Activated naive CD8-positive, alpha-beta T cell (primary cell): Measurements from ENCODE around the gene ZCCHC17.

Source experiments
- H3K27ac Mint-ChIP-seq: one replicate; pipeline ENCODE4 v1.8.0; 2021; ENCODE audit warnings: mixed read lengths
- H3K27me3 Mint-ChIP-seq: one replicate; pipeline ENCODE4 v1.8.0; 2021; ENCODE audit warnings: mixed read lengths
- H3K36me3 Mint-ChIP-seq: one replicate; pipeline ENCODE4 v1.8.0; 2021; ENCODE audit warnings: mixed read lengths
- H3K4me1 Mint-ChIP-seq: one replicate; pipeline ENCODE4 v1.8.0; 2021; ENCODE audit warnings: low read depth, mixed read lengths
- H3K4me3 Mint-ChIP-seq: one replicate; pipeline ENCODE4 v1.8.0; 2021; ENCODE audit warnings: mild to moderate bottlenecking, mixed read lengths
- H3K9me3 Mint-ChIP-seq: one replicate; pipeline ENCODE4 v1.8.0; 2021; ENCODE audit warnings: low read depth, mixed read lengths

Gene ZCCHC17

DNA sequence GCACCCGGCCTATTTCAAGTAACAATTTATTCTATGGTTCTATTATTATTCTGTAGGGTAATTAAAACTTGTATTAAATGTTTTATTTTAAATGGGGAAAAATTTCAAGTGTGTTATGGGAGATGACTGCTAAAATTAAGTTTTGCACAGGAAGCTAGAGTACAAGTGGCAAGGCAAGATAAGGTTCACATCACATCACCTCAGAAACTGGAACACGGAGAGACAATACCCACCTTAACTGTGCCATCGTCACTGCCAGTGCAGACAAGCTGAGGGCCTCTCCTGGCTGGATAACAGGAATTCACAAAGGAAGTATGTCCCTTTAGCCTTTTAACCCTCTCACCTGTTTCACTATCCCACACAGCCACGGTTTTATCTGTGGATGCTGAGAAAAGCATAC lies 7.8 kb upstream of the ZCCHC17 start:
- H3K36me3 Mint-ChIP-seq: peaks cover 11% of the 10 kb centered on the region
- no peak overlapping the region for H3K4me3 Mint-ChIP-seq
- no peaks in the 10 kb centered on the region for H3K27me3 Mint-ChIP-seq
- no peak overlapping the region for H3K27ac Mint-ChIP-seq
- no peaks in the 10 kb centered on the region for H3K9me3 Mint-ChIP-seq
- peaks cover 9% of the 10 kb centered on the region for H3K4me1 Mint-ChIP-seq

- Mint-ChIP-seq H3K27me3 (no peaks in the 10 kb centered on the region), H3K4me3 (no peak overlapping the region), H3K27ac (no peak overlapping the region), H3K4me1 (peaks cover 40% of the 10 kb centered on the region), H3K36me3 (peaks cover 17% of the 10 kb centered on the region), H3K9me3 (no peaks in the 10 kb centered on the region)
Measured at GRCh38 chr1:31295874-31296485, 852 bp upstream of the ZCCHC17 start.

DNA sequence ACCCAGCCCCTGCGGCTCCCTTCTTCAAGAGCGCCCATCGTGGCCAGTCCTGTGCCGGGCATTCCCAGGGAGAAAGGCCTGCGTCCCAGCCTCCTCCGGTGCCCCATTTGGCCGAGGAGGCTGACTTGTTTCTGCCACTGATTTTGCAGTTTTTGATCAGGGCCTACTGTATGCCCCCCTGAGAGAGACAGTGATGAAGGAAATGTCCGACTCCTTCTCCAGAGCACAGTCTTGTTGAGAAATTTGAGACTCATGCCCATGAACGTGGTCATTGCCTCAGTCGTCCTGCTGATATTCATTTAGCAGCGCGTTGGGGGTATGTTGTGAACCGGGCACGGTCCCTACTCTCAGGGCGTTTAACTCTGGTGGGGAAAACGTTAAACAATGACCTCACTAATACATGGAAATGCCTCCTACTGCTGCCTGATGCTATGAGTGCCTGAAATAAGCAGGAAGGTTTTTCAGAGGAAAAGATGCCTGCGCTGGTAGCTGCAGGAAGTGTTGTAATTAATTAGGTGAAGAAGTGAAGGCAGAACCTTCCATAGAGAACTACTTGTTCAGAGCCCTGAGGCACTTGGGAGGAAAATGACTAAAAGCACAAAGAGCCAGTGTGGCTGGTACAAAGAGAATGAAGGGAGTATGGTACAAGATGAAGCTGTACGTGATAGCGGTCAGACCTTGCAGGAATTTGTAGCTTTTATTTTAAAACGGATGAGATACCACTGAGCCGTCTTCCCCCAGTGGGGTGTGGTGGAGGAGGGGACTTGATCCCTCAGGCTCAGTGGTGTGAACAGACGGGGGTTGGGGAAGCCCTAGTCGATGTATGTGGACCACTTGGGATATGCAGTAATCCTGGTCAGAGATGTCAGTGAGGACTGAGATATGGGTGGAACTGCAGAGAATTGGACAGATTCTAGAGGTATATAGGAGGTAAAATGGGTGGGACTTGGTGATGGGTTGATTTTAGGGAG lies 730 bp downstream of the ZCCHC17 start:
- Mint-ChIP-seq H3K27ac (no peak overlapping the region), H3K4me1 (peaks cover 46% of the 10 kb centered on the region), H3K4me3 (no peak overlapping the region), H3K9me3 (no peaks in the 10 kb centered on the region), H3K27me3 (no peaks in the 10 kb centered on the region), H3K36me3 (peaks cover 14% of the 10 kb centered on the region)

GRCh38 chr1:31299365-31299764 lies 2.5 kb downstream of the ZCCHC17 start:
- Mint-ChIP-seq H3K4me3 (peak overlapping the region; percentile 14), H3K9me3 (no peaks in the 10 kb centered on the region), H3K4me1 (peaks cover 46% of the 10 kb centered on the region), H3K27me3 (no peaks in the 10 kb centered on the region), H3K27ac (no peak overlapping the region), H3K36me3 (peaks cover 9% of the 10 kb centered on the region)

- Mint-ChIP-seq H3K36me3 (peaks cover 5% of the 10 kb centered on the region), H3K9me3 (no peaks in the 10 kb centered on the region), H3K4me3 (no peak overlapping the region), H3K4me1 (peaks cover 42% of the 10 kb centered on the region), H3K27ac (no peak overlapping the region), H3K27me3 (no peaks in the 10 kb centered on the region)
Measured at GRCh38 chr1:31300193-31300592, 3.4 kb downstream of the ZCCHC17 start.

GRCh38 chr1:31302709-31303441 lies 6.0 kb downstream of the ZCCHC17 start:
- no peaks in the 10 kb centered on the region for H3K27me3 Mint-ChIP-seq
- H3K4me1 Mint-ChIP-seq: peaks cover 40% of the 10 kb centered on the region
- no peaks in the 10 kb centered on the region for H3K9me3 Mint-ChIP-seq
- H3K27ac Mint-ChIP-seq: no peak overlapping the region
- no peak overlapping the region for H3K4me3 Mint-ChIP-seq
- H3K36me3 Mint-ChIP-seq: peaks cover 3% of the 10 kb centered on the region

- Mint-ChIP-seq H3K4me3 (no peak overlapping the region), H3K36me3 (peaks cover 8% of the 10 kb centered on the region), H3K9me3 (no peaks in the 10 kb centered on the region), H3K4me1 (peaks cover 25% of the 10 kb centered on the region), H3K27ac (no peak overlapping the region), H3K27me3 (no peaks in the 10 kb centered on the region)
Measured at GRCh38 chr1:31306278-31306677, 9.4 kb downstream of the ZCCHC17 start.

DNA sequence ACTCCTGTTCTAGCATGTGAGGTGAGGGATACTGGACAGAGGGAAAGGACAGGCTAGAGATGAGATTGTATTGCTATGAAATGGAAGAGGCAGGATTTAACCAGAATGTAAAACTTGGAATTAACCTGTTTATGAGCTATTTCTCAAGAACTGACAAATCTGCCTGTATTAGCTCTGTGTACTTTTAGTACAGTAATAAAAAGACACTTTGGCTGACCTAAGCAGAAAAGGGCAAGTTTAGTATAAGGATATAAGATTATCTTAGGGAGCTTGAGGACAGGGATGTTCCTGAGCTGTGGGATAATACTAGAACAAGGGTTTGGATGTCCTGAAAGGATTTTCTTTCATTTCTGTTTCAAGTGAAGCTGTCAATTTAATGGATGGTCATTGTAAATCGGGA lies 11.2 kb downstream of the ZCCHC17 start:
- H3K4me1 Mint-ChIP-seq: peaks cover 17% of the 10 kb centered on the region
- no peaks in the 10 kb centered on the region for H3K27me3 Mint-ChIP-seq
- peaks cover 15% of the 10 kb centered on the region for H3K36me3 Mint-ChIP-seq
- no peak overlapping the region for H3K27ac Mint-ChIP-seq
- H3K9me3 Mint-ChIP-seq: no peaks in the 10 kb centered on the region
- H3K4me3 Mint-ChIP-seq: no peak overlapping the region

GRCh38 chr1:31310198-31310597 lies 13.4 kb downstream of the ZCCHC17 start:
- Mint-ChIP-seq H3K4me1 (peaks cover 9% of the 10 kb centered on the region), H3K4me3 (no peak overlapping the region), H3K9me3 (no peaks in the 10 kb centered on the region), H3K36me3 (peaks cover 20% of the 10 kb centered on the region), H3K27me3 (no peaks in the 10 kb centered on the region), H3K27ac (no peak overlapping the region)

DNA sequence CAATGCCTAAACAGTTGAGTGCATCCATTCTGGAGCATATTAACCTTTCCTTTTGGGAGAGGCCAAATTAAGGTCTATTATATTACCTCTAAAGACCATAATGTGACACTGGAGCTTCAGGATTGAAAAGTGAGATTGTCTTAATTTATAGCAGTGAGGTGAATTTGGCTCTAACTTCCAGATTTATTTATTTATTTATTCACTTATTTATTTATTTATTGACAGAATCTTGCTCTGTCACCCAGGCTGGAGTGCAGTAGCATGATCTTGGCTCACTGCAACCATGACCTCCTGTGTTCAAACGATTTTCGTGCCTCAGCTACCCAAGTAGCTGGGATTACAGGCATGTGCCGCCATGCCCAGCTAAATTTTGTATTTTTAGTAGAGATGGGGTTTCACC lies 19.1 kb downstream of the ZCCHC17 start:
- no peaks in the 10 kb centered on the region for H3K4me1 Mint-ChIP-seq
- H3K9me3 Mint-ChIP-seq: no peaks in the 10 kb centered on the region
- peaks cover 26% of the 10 kb centered on the region for H3K36me3 Mint-ChIP-seq
- H3K27ac Mint-ChIP-seq: no peak overlapping the region
- H3K27me3 Mint-ChIP-seq: no peaks in the 10 kb centered on the region
- no peak overlapping the region for H3K4me3 Mint-ChIP-seq

DNA sequence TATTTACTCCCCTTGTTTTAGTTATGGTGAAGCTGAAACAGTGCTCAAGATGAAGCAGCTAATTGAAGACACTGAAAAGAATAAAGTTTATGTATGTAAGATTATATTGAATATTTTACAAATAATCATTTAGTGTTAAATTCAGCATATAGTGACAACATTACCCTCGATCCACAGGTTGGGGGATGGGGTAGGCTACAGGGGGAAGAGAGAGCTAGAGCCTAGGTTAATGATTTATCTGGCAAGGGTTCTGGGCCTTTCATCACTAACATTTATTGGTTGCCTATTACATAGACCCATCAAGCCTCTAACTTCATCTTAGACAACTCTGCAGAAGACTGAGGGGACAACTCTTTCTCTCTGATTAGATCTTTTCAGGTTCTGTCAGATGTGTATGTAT lies 21.3 kb downstream of the ZCCHC17 start:
- H3K9me3 Mint-ChIP-seq: no peaks in the 10 kb centered on the region
- no peak overlapping the region for H3K4me3 Mint-ChIP-seq
- H3K27me3 Mint-ChIP-seq: no peaks in the 10 kb centered on the region
- H3K4me1 Mint-ChIP-seq: no peaks in the 10 kb centered on the region
- no peak overlapping the region for H3K27ac Mint-ChIP-seq
- H3K36me3 Mint-ChIP-seq: peaks cover 26% of the 10 kb centered on the region

DNA sequence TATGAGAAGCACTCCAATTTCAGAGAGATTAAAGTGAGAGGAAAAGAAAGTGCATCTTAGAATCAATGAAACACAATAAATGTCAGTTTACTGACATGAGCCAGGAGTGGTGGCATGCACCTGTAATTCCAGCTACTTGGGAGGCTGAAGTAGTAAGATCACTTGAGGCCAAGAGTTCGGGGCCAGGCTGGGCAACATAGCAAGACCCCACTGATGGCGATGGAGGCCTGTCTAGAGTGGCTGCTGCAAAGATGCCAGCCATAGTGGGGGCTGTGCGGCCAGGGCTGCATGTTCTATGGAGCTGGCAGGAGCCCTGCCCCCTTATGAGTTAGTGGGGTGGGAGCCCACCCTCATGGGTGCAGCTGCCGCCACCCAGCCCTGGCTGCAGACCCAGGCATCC lies 27.3 kb downstream of the ZCCHC17 start:
- H3K4me3 Mint-ChIP-seq: no peak overlapping the region
- H3K4me1 Mint-ChIP-seq: no peaks in the 10 kb centered on the region

GRCh38 chr1:31324992-31325391 lies 28.2 kb downstream of the ZCCHC17 start:
- Mint-ChIP-seq H3K9me3 (no peaks in the 10 kb centered on the region), H3K27me3 (no peaks in the 10 kb centered on the region), H3K36me3 (peaks cover 17% of the 10 kb centered on the region), H3K4me3 (no peak overlapping the region), H3K4me1 (no peaks in the 10 kb centered on the region), H3K27ac (no peak overlapping the region)

More for the DNA sequence above, 27.3 kb downstream of the ZCCHC17 start:
- Mint-ChIP-seq H3K27me3 (no peaks in the 10 kb centered on the region), H3K27ac (no peak overlapping the region), H3K9me3 (no peaks in the 10 kb centered on the region), H3K36me3 (peaks cover 18% of the 10 kb centered on the region)

- no peaks in the 10 kb centered on the region for H3K27me3 Mint-ChIP-seq
- H3K4me1 Mint-ChIP-seq: no peaks in the 10 kb centered on the region
- H3K36me3 Mint-ChIP-seq: peaks cover 10% of the 10 kb centered on the region
- H3K27ac Mint-ChIP-seq: no peak overlapping the region
- no peak overlapping the region for H3K4me3 Mint-ChIP-seq
- H3K9me3 Mint-ChIP-seq: no peaks in the 10 kb centered on the region
Measured at GRCh38 chr1:31326461-31326860, 29.6 kb downstream of the ZCCHC17 start.

- no peaks in the 10 kb centered on the region for H3K27me3 Mint-ChIP-seq
- no peaks in the 10 kb centered on the region for H3K9me3 Mint-ChIP-seq
- no peaks in the 10 kb centered on the region for H3K4me1 Mint-ChIP-seq
- H3K4me3 Mint-ChIP-seq: no peak overlapping the region
- H3K36me3 Mint-ChIP-seq: peaks cover 6% of the 10 kb centered on the region
- H3K27ac Mint-ChIP-seq: no peak overlapping the region
Measured at GRCh38 chr1:31327381-31327780, 30.5 kb downstream of the ZCCHC17 start.
